B cell (primary cell): ENCODE measurements around the gene ZEB1.

Experiments used
- CTCF ChIP-seq: fragments of 200-600 bp; IDR thresholded peaks from one replicate; pipeline ENCODE4 v1.8.0; 2022; ENCODE audit warnings: antibody characterized with exemption, mild to moderate bottlenecking
- EZH2 ChIP-seq: IDR thresholded peaks from 2 replicates; pipeline ENCODE4 v1.6.1; 2012; ENCODE audit warnings: borderline replicate concordance, low read depth, mild to moderate bottlenecking, moderate library complexity, low read length; ENCODE audit not compliant: insufficient read depth, poor library complexity, severe bottlenecking

- no peak for TF ChIP-seq CTCF
- no peak for TF ChIP-seq EZH2
Measured at GRCh38 chr10:31431021-31431420, 112.0 kb downstream of the ZEB1 start.
